SK-N-SH (cell line): ENCODE measurements around the gene KCNK18. TPM values are rescaled to one million over a fixed set of nuclear protein-coding genes. Genes with fewer than 3 reads are reported as not detected.

Experiments used
- CTCF ChIA-PET: fragments of 300-600, 350-600 bp; formaldehyde crosslinking; extraction: SDS; loops from one replicate; lab custom pipeline; 2021; lab: Yijun Ruan, JAX
- POLR2A ChIA-PET: fragments of 350-600 bp; sonication (Branson Sonifier 250); formaldehyde crosslinking; extraction: SDS; loops from one replicate; lab custom pipeline; 2020; ENCODE audit warnings: antibody characterized with exemption, inconsistent platforms; lab: Yijun Ruan, JAX
- DNase-seq: peaks from one replicate; pipeline ENCODE4 v3.0.0; 2012
- H2AFZ ChIP-seq: fragments of 200-600 bp; sonication (generic); 2 replicates; pipeline ENCODE4 v1.8.1; 2016; ENCODE audit warnings: antibody characterized with exemption, mild to moderate bottlenecking, low read depth
- H3F3A ChIP-seq: fragments of 200-600 bp; sonication (generic); replicated peaks from 2 replicates; pipeline ENCODE3; 2016; ENCODE audit warnings: antibody characterized with exemption, mild to moderate bottlenecking; ENCODE audit not compliant: insufficient read depth
- H3K27ac ChIP-seq, 2 experiments: fragments of 200-500 bp in 1 of 2; fragments of 200-600 bp in 1 of 2; sonication (Bioruptor generic) in 1 of 2; sonication (generic), shearing (Covaris generic) in 1 of 2; 2 replicates each; pipeline versions ENCODE4 v1.5.1 to v1.6.1; 2014 to 2016; ENCODE audit warnings: low read depth in 2 of 2, inconsistent platforms in 1 of 2, low read length in 1 of 2, mild to moderate bottlenecking in 1 of 2, mixed read lengths in 1 of 2
- H3K27me3 ChIP-seq: fragments of 200-600 bp; sonication (generic), shearing (Covaris generic); 2 replicates; pipeline ENCODE4 v1.6.1; 2016; ENCODE audit warnings: mixed run types; ENCODE audit not compliant: insufficient read depth
- H3K36me3 ChIP-seq, 2 experiments: fragments of 200-500 bp in 1 of 2; fragments of 200-600 bp in 1 of 2; sonication (Bioruptor generic) in 1 of 2; sonication (generic) in 1 of 2; replicated peaks in 1 of 2; 2 replicates each; pipeline versions ENCODE3 to v1.5.1; 2014 to 2016; ENCODE audit warnings: low read length in 1 of 2, mild to moderate bottlenecking in 1 of 2; ENCODE audit not compliant: insufficient read depth in 2 of 2, control insufficient read depth in 1 of 2
- H3K4me1 ChIP-seq, 2 experiments: fragments of 200-500 bp in 1 of 2; fragments of 200-600 bp in 1 of 2; sonication (Bioruptor generic) in 1 of 2; sonication (generic), shearing (Covaris generic) in 1 of 2; 2 replicates each; pipeline versions ENCODE4 v1.5.1 to v1.6.1; 2014 to 2016; ENCODE audit warnings: low read depth in 1 of 2, low read length in 1 of 2, mixed run types in 1 of 2; ENCODE audit not compliant: insufficient read depth in 2 of 2, control insufficient read depth in 1 of 2
- H3K4me2 ChIP-seq: fragments of 200-600 bp; sonication (generic), shearing (Covaris generic); 2 replicates; pipeline ENCODE4 v1.6.1; 2017; ENCODE audit warnings: mixed run types
- H3K4me3 ChIP-seq, 2 experiments: fragments of 200-500 bp in 1 of 2; fragments of 200-600 bp in 1 of 2; sonication (Bioruptor generic) in 1 of 2; sonication (generic), shearing (Covaris generic) in 1 of 2; 2 replicates each; pipeline versions ENCODE4 v1.5.1 to v1.8.1; 2014 to 2016; ENCODE audit warnings: low read depth in 2 of 2, inconsistent platforms in 1 of 2, low read length in 1 of 2, mild to moderate bottlenecking in 1 of 2, mixed read lengths in 1 of 2, moderate library complexity in 1 of 2
- H3K79me2 ChIP-seq: fragments of 200-600 bp; sonication (generic); 2 replicates; pipeline ENCODE4 v1.8.1; 2017; ENCODE audit warnings: mild to moderate bottlenecking; ENCODE audit not compliant: insufficient read depth
- H3K9ac ChIP-seq: fragments of 200-600 bp; sonication (generic); 2 replicates; pipeline ENCODE4 v1.6.1; 2017; ENCODE audit warnings: mixed run types
- H3K9me2 ChIP-seq: fragments of 200-600 bp; sonication (generic); 2 replicates; pipeline ENCODE4 v1.6.1; 2017; ENCODE audit warnings: mixed run types
- H3K9me3 ChIP-seq: fragments of 200-600 bp; sonication (generic); 2 replicates; pipeline ENCODE4 v1.6.1; 2017; ENCODE audit warnings: mixed run types, mild to moderate bottlenecking, moderate library complexity
- H4K20me1 ChIP-seq: fragments of 200-600 bp; sonication (generic); 2 replicates; pipeline ENCODE4 v1.6.1; 2017; ENCODE audit warnings: mild to moderate bottlenecking, mixed run types; ENCODE audit not compliant: insufficient read depth
- CTCF ChIP-seq: fragments of 200-600 bp; sonication (generic); IDR thresholded peaks from 2 replicates; pipeline ENCODE4 v1.6.1; 2017; ENCODE audit warnings: antibody characterized with exemption, mild to moderate bottlenecking, moderate library complexity
- EZH2phosphoT487 ChIP-seq: fragments of 200-600 bp; sonication (generic); IDR thresholded peaks from 2 replicates; pipeline ENCODE4 v1.6.1; 2017; ENCODE audit warnings: low read depth, mixed run types, mild to moderate bottlenecking, antibody characterized with exemption, moderate library complexity, borderline replicate concordance
- GATA2 ChIP-seq: sonication (generic); formaldehyde crosslinking; IDR thresholded peaks from 2 replicates; pipeline ENCODE4 v1.5.0; 2020; ENCODE audit warnings: mild to moderate bottlenecking, missing genetic modification reagents
- JUND ChIP-seq: IDR thresholded peaks from 2 replicates; pipeline ENCODE4 v1.4.0; 2012
- POLR2AphosphoS5 ChIP-seq: IDR thresholded peaks from 2 replicates; pipeline ENCODE4 v1.6.1; 2012; ENCODE audit warnings: low read depth, low read length
- RAD21 ChIP-seq: IDR thresholded peaks from 2 replicates; pipeline ENCODE4 v1.6.1; 2012; ENCODE audit warnings: mild to moderate bottlenecking, low read length
- RFX5 ChIP-seq: IDR thresholded peaks from 2 replicates; pipeline ENCODE4 v1.6.1; 2012; ENCODE audit warnings: mild to moderate bottlenecking, improper control_type of control experiment, low read length
- RXRA ChIP-seq: IDR thresholded peaks from 2 replicates; pipeline ENCODE4 v1.4.0; 2012; ENCODE audit warnings: low read depth, mild to moderate bottlenecking, borderline replicate concordance
- TAF1 ChIP-seq: IDR thresholded peaks from 2 replicates; pipeline ENCODE4 v1.6.1; 2012; ENCODE audit warnings: low read depth, mild to moderate bottlenecking, low read length, moderate library complexity, borderline replicate concordance
- YY1 ChIP-seq: IDR thresholded peaks from 2 replicates; pipeline ENCODE4 v1.4.0; 2012; ENCODE audit warnings: low read depth, mild to moderate bottlenecking
- WGBS: methylation state at CpG from one replicate; pipeline ENCODE4 v1.1.6; 2017; ENCODE audit warnings: low lambda C conversion rate; 5-methylcytosine and 5-hydroxymethylcytosine counted together
- polyA plus RNA-seq, 3 experiments: library from polyadenylated mRNA; depleted of rRNA; stranded (reverse); fragments of >200 nt; gene quantifications; 2 replicates each; pipeline ENCODE4 v1.2.3, GENCODE V29; 2012
- TF ChIP-seq, protein P1 (sequence below): fragments of 150-350 bp; IDR thresholded peaks from 2 replicates; pipeline ENCODE4 v1.6.1; 2016; ENCODE audit warnings: mild to moderate bottlenecking, low read depth, low read length

KCNK18 gene
- polyA plus RNA-seq, 1 of the 3 experiments (the other 2 are of a cell fraction), result not detected

GRCh38 chr10:117222552-117222951 lies 25.3 kb downstream of the KCNK18 start:
- POLR2A ChIA-PET, result no interaction called here
- CTCF ChIA-PET, result interaction anchor here (1.0 to 14.2 kb wide), 3 partner anchors 22 to 221 kb away, joined by 3 to 534 read pairs (median 4); no protein-coding TSS in a partner anchor
- no peak overlapping the region for H2AFZ ChIP-seq
- H3K4me1 ChIP-seq, result peaks cover 0 to 7% of the 10 kb centered on the region in 2 experiments; a peak in 1 of 4 replicates
- no peaks in the 10 kb centered on the region for H3K36me3 ChIP-seq
- no peak overlapping the region for H3K27ac ChIP-seq
- WGBS, result 48% methylated on average over 4 of the region's 5 CpGs
- TF ChIP-seq CTCF, result no peak
- TF ChIP-seq GATA2 (CRISPR knock-in tag), result no peak
- no peak for TF ChIP-seq RFX5
- TF ChIP-seq YY1, result no peak
- TF ChIP-seq EZH2phosphoT487, result no peak
- TF ChIP-seq RXRA, result no peak
- no peaks in the 10 kb centered on the region for H3K9me3 ChIP-seq
- H3F3A ChIP-seq, result no peaks in the 10 kb centered on the region
- H3K9me2 ChIP-seq, result no peaks in the 10 kb centered on the region
- no peak overlapping the region for H3K9ac ChIP-seq
- no peaks in the 10 kb centered on the region for H3K27me3 ChIP-seq
- no peak overlapping the region for H3K4me3 ChIP-seq
- H3K4me2 ChIP-seq, result no peak overlapping the region
- H3K79me2 ChIP-seq, result no peaks in the 10 kb centered on the region
- H4K20me1 ChIP-seq, result no peaks in the 10 kb centered on the region
- DNase-seq, result no peak

- Histone ChIP-seq H3K27me3 (no peaks in the 10 kb centered on the region; the same call in 1 of the 2 replicates), H3K9ac (no peak overlapping the region), H3F3A (no peaks in the 10 kb centered on the region), H3K9me3 (no peaks in the 10 kb centered on the region), H3K4me3 (no peak overlapping the region), H3K79me2 (no peaks in the 10 kb centered on the region), H3K4me2 (no peak overlapping the region), H3K9me2 (no peaks in the 10 kb centered on the region), H3K4me1 (peaks cover 0 to 7% of the 10 kb centered on the region in 2 experiments; a peak in 1 of 4 replicates), H3K27ac (no peak overlapping the region), H2AFZ (no peak overlapping the region), H4K20me1 (no peaks in the 10 kb centered on the region), H3K36me3 (no peaks in the 10 kb centered on the region)
- 55% methylated on average over 4 of the region's 4 CpGs for WGBS
- TF ChIP-seq POLR2AphosphoS5, result no peak
- TF ChIP-seq JUND, result no peak
- TF ChIP-seq, protein P1, sequence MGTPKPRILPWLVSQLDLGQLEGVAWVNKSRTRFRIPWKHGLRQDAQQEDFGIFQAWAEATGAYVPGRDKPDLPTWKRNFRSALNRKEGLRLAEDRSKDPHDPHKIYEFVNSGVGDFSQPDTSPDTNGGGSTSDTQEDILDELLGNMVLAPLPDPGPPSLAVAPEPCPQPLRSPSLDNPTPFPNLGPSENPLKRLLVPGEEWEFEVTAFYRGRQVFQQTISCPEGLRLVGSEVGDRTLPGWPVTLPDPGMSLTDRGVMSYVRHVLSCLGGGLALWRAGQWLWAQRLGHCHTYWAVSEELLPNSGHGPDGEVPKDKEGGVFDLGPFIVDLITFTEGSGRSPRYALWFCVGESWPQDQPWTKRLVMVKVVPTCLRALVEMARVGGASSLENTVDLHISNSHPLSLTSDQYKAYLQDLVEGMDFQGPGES, result no peak
- no peak for TF ChIP-seq EZH2phosphoT487
- no peak for TF ChIP-seq RAD21
- TF ChIP-seq TAF1, result no peak
- POLR2A ChIA-PET, result no interaction called here
- no peak for DNase-seq
- CTCF ChIA-PET, result interaction anchor here (1.2 to 14.2 kb wide), 2 partner anchors 22 to 91 kb away, joined by 3 to 534 read pairs; no protein-coding TSS in a partner anchor
Measured at GRCh38 chr10:117222976-117223692, 25.8 kb downstream of the KCNK18 start.
